HK-2 (cell line): Measurements from ENCODE around the gene OR10A2.
"Not testable (repeated sequence)": the region's sequence is repeated elsewhere in the genome, so short reads cannot be mapped to it uniquely, and the experiment has no call there.

ENCODE experiments used
- DNase-seq: peaks from one replicate; pipeline ENCODE4 v3.0.0-alpha.2; 2018; ENCODE audit not compliant: unreplicated experiment

The OR10A2 gene

GRCh38 chr11:6862961-6863360 is at the start of gene OR10A2:
Gene OR10A2 (plus strand): TSS chr11:6863057. CDS start chr11:6869755, 6,698 bp downstream.
- no peak for DNase-seq

GRCh38 chr11:6813656-6814055 is 49.2 kb upstream of the OR10A2 start:
- DNase-seq = peak; percentile 2

GRCh38 chr11:6817694-6818093 is 45.2 kb upstream of the OR10A2 start:
- DNase-seq = no peak

- DNase-seq = no peak
Observed at GRCh38 chr11:6818967-6819366, 43.9 kb upstream of the OR10A2 start.

- DNase-seq = no peak
Observed at GRCh38 chr11:6824136-6824823, 38.6 kb upstream of the OR10A2 start.

- no peak for DNase-seq
Observed at GRCh38 chr11:6825231-6825744, 37.6 kb upstream of the OR10A2 start.

- no peak for DNase-seq
Observed at GRCh38 chr11:6828103-6828502, 34.8 kb upstream of the OR10A2 start.

- no peak for DNase-seq
Observed at GRCh38 chr11:6833356-6833755, 29.5 kb upstream of the OR10A2 start.

- no peak for DNase-seq
Observed at GRCh38 chr11:6834021-6834420, 28.8 kb upstream of the OR10A2 start.

GRCh38 chr11:6841694-6842093 is 21.2 kb upstream of the OR10A2 start:
- no peak for DNase-seq

GRCh38 chr11:6843670-6844069 is 19.2 kb upstream of the OR10A2 start:
- DNase-seq = no peak

- no peak for DNase-seq
Observed at GRCh38 chr11:6844356-6844755, 18.5 kb upstream of the OR10A2 start.

- no peak for DNase-seq
Observed at GRCh38 chr11:6845383-6845782, 17.5 kb upstream of the OR10A2 start, which contains the start of gene OR10A5. Gene OR10A5 (plus strand): TSS chr11:6845683. CDS start chr11:6845683, 0 bp downstream.

GRCh38 chr11:6850526-6850925 is 12.3 kb upstream of the OR10A2 start:
- no peak for DNase-seq

GRCh38 chr11:6854801-6855200 is 8.1 kb upstream of the OR10A2 start:
- not testable (repeated sequence) for DNase-seq

GRCh38 chr11:6855971-6856541 is 6.8 kb upstream of the OR10A2 start:
- peak; percentile 10 for DNase-seq

GRCh38 chr11:6856871-6857270 is 6.0 kb upstream of the OR10A2 start:
- no peak for DNase-seq

- DNase-seq = no peak
Observed at GRCh38 chr11:6864438-6864837, 1.6 kb downstream of the OR10A2 start.

GRCh38 chr11:6871278-6871677 is 8.4 kb downstream of the OR10A2 start:
- DNase-seq = no peak

GRCh38 chr11:6875761-6876160 is 12.9 kb downstream of the OR10A2 start:
- no peak for DNase-seq

- no peak for DNase-seq
Observed at GRCh38 chr11:6876325-6876724, 13.5 kb downstream of the OR10A2 start, which contains the start of gene OR10A4. Gene OR10A4 (plus strand): TSS chr11:6876625. CDS start chr11:6876648, 23 bp downstream.

- no peak for DNase-seq
Observed at GRCh38 chr11:6876914-6877313, 14.1 kb downstream of the OR10A2 start.

- no peak for DNase-seq
Observed at GRCh38 chr11:6882751-6883150, 19.9 kb downstream of the OR10A2 start.
